ENCODE data around the gene SPEM2.

GRCh38 chr17:7384489-7385081, 40.8 kb upstream of the SPEM2 start:
- TF ChIP-seq CTCF (IDR thresholded peaks at IDR 0.05; ENCODE audit: low read depth, low read length, missing input control) (no peak), RAD21 (IDR thresholded peaks at IDR 0.05) (no peak), REST (IDR thresholded peaks at IDR 0.05) (no peak), MAX (IDR thresholded peaks at IDR 0.05) (no peak), FOXA2 (IDR thresholded peaks at IDR 0.05) (no peak), JUND (IDR thresholded peaks at IDR 0.05) (no peak), RXRA (IDR thresholded peaks at IDR 0.05) (no peak), EGR1 (IDR thresholded peaks at IDR 0.05; ENCODE audit: low read depth in 2 of 2) (no peak), GABPA (IDR thresholded peaks at IDR 0.05 in 1 of 2, conservative IDR thresholded peaks at IDR 0.05 in 1 of 2) (no peak), ATF3 (IDR thresholded peaks at IDR 0.05) (no peak), ZBTB33 (IDR thresholded peaks at IDR 0.05) (no peak), TAF1 (conservative IDR thresholded peaks at IDR 0.05) (no peak), YY1 (IDR thresholded peaks at IDR 0.05) (no peak)
